GM18951 (cell line): ENCODE measurements around the gene LTBP2.

ENCODE experiments used
- POLR2A ChIP-seq: IDR thresholded peaks from 4 replicates; pipeline ENCODE4 v1.6.1; 2011; ENCODE audit warnings: mild to moderate bottlenecking; ENCODE audit not compliant: insufficient read length, insufficient read depth; ENCODE audit errors: extremely low read depth
- in situ Hi-C: fragments of 300-500 bp; cut with MboI; formaldehyde crosslinking; loops from one replicate; pipeline ENCODE4 v1.12.0; 2022; ENCODE audit warnings: low sequenced_read_pairs, mixed read lengths, inconsistent platforms; ENCODE audit not compliant: unreplicated experiment

LTBP2 gene

DNA sequence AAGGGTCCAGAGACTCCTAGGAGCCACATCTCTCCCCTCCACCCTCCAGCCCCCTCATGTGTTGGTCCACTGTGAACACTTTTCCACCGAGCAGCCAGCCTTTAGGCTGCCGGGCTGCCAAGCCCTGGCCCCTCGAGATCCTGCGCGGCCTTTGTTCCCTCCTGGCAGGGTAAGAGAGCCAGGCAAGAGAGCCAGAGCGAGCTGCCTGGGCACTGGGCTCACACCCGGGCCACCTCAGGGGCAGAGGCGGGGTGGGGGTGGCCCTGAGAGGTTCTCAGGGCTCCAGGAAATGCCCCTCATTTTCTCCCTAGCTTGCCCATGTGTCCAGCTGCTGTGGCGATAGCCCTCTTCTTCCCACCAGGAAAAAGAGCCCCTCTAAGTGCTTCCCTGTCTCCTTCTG, 44.8 kb downstream of the LTBP2 start:
- in situ Hi-C loops, result no loop called here
- TF ChIP-seq POLR2A, result no peak

DNA sequence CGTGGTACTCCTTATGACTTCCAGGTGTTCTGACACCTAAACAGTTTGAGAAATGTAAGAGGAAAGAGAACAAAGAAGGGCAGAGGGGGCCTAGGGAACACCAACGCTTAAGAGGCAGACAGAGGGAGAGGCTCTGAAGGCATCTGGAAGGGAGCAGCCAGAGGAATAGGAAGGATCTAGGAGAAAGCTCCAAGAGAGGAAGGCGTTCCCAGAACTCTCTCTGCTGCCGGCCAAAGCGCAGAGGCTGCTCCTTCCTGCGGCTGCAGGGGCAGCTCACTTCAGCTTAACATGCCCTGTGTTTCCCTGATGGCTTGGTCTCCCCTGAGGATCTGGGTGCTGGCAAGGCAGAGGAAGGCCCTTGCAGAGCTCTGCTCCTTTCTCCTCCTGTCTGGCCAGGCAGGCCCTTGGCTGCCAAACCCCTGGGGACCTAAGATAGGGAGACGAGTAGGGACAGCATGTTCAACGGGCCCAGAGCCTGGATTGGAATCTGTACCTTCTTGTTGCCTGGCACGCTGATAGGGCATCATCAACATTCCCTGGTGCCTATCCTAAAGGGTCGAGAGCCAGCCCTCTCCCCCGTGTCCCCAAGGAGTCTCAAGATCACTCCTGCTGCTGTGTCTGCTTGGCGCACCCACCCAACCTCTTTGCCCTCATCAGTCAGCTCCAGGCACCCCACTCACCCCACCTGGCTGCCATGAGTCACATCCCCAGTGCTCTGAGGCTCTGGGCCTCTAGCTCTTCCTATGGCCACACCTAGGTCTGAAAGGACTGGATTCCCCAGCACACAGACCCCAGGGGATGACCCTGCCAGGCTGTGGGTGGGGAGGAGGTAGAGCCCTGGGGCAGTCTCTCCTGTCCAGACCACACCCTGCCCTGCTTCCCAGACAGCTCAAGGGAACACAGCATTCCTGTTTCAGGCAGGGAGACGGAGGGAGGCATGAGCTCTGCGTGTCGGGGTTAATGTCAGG, 45.6 kb downstream of the LTBP2 start:
- no peak for TF ChIP-seq POLR2A
- in situ Hi-C loops, result no loop called here

DNA sequence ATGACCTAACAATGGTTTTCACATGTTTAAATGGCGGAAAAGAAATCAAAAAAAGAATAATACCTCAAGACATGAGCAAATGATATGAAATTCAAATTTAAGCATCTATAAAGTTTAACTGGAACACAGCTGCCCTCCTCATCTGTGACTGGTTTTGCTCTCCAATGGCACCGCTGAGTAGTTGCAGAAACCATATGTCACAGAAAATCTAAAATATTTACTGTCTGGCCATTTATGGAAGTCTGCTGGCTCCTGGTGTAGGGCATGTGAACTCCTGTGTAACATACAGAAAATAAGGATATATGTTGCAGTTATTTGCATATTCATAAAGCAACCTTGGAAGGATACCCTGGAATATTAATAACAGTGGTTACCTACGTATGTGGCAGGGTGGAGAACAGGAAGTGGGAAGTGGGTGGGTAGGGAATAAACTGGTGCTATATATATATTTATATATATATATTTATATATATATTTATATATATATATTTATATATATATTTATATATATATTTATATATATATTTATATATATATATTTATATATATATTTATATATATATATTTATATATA, 48.4 kb downstream of the LTBP2 start:
- in situ Hi-C loops, result no loop called here

GRCh38 chr14:74563233-74563585, 48.8 kb downstream of the LTBP2 start:
- TF ChIP-seq POLR2A, result no peak
- in situ Hi-C loops, result no loop called here

More for the DNA sequence above, 48.4 kb downstream of the LTBP2 start:
- TF ChIP-seq POLR2A, result no peak

DNA sequence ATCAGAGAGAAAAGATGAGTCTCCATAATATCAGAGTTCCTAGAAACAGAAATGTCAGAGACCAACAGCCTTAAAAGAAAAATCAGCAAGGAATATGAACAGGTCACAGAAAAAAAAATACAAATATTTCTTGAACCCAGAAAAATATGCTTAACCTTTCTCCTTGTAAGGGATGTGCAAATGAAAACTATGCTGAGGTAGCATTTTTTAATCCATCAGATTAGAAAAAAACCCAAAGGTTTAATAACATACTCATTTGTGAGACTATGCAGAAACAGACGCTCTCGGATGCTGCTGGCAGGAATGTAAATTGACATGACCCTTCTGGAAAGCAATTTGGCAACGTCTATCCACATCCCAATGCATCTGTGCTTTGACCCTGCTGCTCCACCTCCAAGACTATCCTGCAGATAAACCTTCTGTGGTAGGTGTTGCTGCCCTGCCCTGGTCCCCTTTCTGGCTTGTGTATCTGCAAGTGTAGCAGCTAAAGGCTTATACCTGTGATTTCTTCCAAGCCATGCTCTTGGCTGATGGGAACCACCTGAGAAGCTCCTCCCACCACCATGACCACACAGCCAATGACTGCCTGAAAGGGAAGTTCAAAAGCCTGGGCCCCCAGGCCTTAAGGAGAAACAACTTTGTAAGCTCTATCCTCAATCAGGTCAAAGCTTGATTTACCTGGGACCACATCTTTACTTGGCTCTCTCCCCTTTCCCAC, 49.4 kb downstream of the LTBP2 start:
- TF ChIP-seq POLR2A, result no peak
- in situ Hi-C loops, result no loop called here

DNA sequence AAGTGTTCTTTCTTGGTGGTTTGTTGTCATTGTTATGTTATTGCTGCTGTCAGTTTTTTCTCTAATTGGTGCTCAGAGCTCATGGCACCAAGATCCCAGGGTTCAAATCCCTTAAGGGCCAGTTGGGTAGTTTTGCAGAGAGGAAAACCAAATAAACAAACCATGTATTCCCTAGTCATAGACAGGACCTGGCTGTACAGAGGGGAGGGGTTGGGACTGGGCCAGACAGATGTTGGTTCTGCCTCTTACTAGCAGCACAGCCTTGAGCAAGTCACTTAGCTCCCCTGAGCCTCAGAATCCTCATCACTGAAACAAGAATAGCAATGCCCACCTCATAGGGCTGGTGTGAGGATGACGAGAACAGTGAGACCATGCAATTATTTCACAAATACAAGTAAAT, 53.4 kb downstream of the LTBP2 start:
- TF ChIP-seq POLR2A, result no peak
- in situ Hi-C loops, result no loop called here

- TF ChIP-seq POLR2A, result no peak
- in situ Hi-C loops, result no loop called here
Observed at GRCh38 chr14:74557691-74558090, 54.3 kb downstream of the LTBP2 start.

DNA sequence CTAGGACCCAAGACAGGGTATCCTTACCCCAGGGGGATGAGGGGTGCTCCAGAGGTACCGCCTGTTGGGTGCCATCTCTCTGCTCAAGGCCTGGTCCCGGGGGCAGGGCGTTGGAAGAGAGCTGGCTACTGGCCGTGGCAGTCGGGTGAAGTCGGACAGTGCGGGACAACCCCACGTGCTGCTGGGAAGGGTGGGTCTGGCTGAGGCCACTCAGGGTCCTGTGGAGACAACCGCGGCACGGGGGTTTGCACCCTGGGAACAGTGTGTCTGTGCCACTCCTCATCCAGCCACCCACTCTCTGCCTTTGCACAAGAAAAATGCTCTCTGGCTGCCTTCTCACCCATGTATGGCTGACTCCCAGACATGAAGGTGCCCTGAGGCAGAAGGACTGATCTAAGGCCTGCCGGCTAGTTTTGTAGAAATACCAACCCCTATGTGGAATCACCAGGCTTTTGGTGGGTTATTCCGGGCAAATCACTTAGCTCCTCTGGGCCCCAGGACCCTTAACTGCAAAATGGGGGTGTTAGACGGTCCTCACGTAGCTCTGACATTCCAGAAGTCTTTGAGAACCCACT, 56.5 kb downstream of the LTBP2 start:
- TF ChIP-seq POLR2A, result no peak
- in situ Hi-C loops, result no loop called here

GRCh38 chr14:74554742-74555362, 57.2 kb downstream of the LTBP2 start:
- no peak for TF ChIP-seq POLR2A
- in situ Hi-C loops, result no loop called here

GRCh38 chr14:74552623-74553022, 59.4 kb downstream of the LTBP2 start:
- no peak for TF ChIP-seq POLR2A
- in situ Hi-C loops, result no loop called here

GRCh38 chr14:74551431-74552371, 60.3 kb downstream of the LTBP2 start:
- in situ Hi-C loops, result no loop called here
- TF ChIP-seq POLR2A, result no peak

DNA sequence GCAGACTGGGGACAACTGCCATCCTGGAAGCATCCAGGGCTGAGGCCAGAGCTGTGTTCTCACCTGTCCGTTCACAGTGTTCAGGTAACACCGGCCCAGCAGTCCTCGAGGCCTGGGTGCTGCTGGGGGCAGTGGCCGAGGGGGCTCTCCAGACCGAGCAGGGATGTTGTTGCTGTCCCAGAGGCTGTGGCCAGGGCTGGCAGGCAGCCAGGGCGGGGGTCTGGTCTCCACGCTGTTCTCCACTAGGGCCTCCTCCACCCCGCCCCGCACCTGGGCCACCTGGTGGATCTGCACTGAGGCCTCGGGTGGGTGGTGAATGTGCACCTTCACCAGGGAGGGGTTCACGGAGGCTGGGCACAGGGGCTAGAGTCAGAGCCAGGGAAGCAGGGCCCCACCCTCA, 61.0 kb downstream of the LTBP2 start:
- no peak for TF ChIP-seq POLR2A
- in situ Hi-C loops, result no loop called here
